Spleen (tissue), 7 donors: ENCODE results near the gene SPHK1.

Experiments
- POLR2A ChIP-seq, 3 donors: fragments of 450-650 bp; IDR thresholded peaks; one replicate each; pipeline ENCODE4 v1.5.1; 2017; ENCODE audit warnings: antibody characterized with exemption in 3 of 3, mild to moderate bottlenecking in 1 of 3
- POLR2AphosphoS5 ChIP-seq, 3 donors: sonication (generic); formaldehyde crosslinking; IDR thresholded peaks; one replicate each; pipeline ENCODE4 v1.5.1; 2017; ENCODE audit warnings: antibody characterized with exemption in 3 of 3
- TF ChIP-seq, protein P1 (sequence below), 11 experiments: fragments of 200-600 bp in 7 of 11; fragments of 450-650 bp in 4 of 11; sonication (generic) in 4 of 11; IDR thresholded peaks in 8 of 11; conservative IDR thresholded peaks in 3 of 11; 1 replicate in 7 of 11; 2 replicates in 4 of 11; pipeline versions ENCODE4 v1.4.0 to v1.8.0; 2016 to 2021; ENCODE audit warnings: antibody characterized with exemption in 11 of 11, inconsistent platforms in 4 of 11, mild to moderate bottlenecking in 1 of 11
- donor health status: DM: no; HTN: no; CAD: no; lungs with moderate emphysema.
- donor health status: DM: no; HTN: no; CAD: no.
- donor health status: DM: no; HTN: no; CAD: no.

DNA sequence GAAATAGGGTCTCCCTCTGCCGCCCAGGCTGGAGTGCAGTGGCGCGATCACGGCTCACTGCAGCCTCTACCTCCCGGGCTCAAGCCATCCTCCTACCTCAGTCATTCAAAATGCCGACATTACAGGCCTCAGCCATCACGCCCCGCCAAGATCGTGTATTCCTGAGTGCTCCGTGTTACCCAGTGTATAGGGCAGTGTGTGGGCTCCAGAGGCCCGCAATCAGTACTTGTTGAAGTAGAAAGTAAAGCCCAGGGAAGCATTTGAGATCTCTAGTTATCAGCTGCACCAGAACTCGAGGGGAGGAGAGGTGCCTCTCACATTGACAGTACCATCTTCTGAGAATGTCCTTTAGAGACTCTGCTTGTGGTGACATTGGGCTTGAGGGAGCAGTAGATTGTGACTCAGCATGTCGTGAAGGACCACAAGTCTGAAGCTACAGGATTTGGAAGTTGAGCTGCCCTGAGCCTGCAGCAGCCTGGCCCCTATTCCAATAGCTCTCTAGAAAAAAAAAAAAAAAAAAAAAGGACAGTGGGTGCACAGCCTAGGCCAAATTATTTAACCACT, 29.6 kb upstream of the SPHK1 start:
- TF ChIP-seq, protein P1, sequence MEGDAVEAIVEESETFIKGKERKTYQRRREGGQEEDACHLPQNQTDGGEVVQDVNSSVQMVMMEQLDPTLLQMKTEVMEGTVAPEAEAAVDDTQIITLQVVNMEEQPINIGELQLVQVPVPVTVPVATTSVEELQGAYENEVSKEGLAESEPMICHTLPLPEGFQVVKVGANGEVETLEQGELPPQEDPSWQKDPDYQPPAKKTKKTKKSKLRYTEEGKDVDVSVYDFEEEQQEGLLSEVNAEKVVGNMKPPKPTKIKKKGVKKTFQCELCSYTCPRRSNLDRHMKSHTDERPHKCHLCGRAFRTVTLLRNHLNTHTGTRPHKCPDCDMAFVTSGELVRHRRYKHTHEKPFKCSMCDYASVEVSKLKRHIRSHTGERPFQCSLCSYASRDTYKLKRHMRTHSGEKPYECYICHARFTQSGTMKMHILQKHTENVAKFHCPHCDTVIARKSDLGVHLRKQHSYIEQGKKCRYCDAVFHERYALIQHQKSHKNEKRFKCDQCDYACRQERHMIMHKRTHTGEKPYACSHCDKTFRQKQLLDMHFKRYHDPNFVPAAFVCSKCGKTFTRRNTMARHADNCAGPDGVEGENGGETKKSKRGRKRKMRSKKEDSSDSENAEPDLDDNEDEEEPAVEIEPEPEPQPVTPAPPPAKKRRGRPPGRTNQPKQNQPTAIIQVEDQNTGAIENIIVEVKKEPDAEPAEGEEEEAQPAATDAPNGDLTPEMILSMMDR (IDR thresholded peaks at IDR 0.05 in 8 of 11, conservative IDR thresholded peaks at IDR 0.05 in 3 of 11): no peak
- TF ChIP-seq POLR2AphosphoS5 (IDR thresholded peaks at IDR 0.05) (no peak), POLR2A (IDR thresholded peaks at IDR 0.05) (no peak)
